Sigmoid colon (tissue), 7 donors: Measurements from ENCODE around the gene CNTN2. TPM values are rescaled to one million over a fixed set of nuclear protein-coding genes. Genes with fewer than 3 reads are reported as not detected.

Source experiments
- DNase-seq: peaks from one replicate; pipeline ENCODE4 v3.0.0-alpha.2; 2019
- H3K27ac ChIP-seq, 4 donors: fragments of 200-600 bp; sonication (generic); one replicate each; pipeline ENCODE4 v1.5.1; 2016 to 2019; ENCODE audit warnings: mild to moderate bottlenecking in 1 of 4
- H3K27me3 ChIP-seq, 3 donors: fragments of 200-600 bp; sonication (generic); one replicate each; pipeline ENCODE4 v1.5.1; 2019; ENCODE audit warnings: mild to moderate bottlenecking in 1 of 3
- H3K36me3 ChIP-seq, 4 donors: fragments of 200-600 bp; sonication (generic); one replicate each; pipeline ENCODE4 v1.5.1; 2016 to 2019
- H3K4me1 ChIP-seq, 4 donors: fragments of 200-600 bp; sonication (generic); one replicate each; pipeline ENCODE4 v1.5.1; 2017 to 2019
- H3K4me3 ChIP-seq, 4 donors: fragments of 200-600 bp; sonication (generic); one replicate each; pipeline ENCODE4 v1.5.1; 2017 to 2019; ENCODE audit warnings: mild to moderate bottlenecking in 2 of 4, moderate library complexity in 1 of 4
- H3K9me3 ChIP-seq, 4 donors: fragments of 200-600 bp in 3 of 4; sonication (generic) in 3 of 4; one replicate each; pipeline versions ENCODE4 v1.5.1 to v1.6.1; 2013 to 2019
- EP300 ChIP-seq, 4 donors: sonication (generic); formaldehyde crosslinking; IDR thresholded peaks; one replicate each; pipeline ENCODE4 v1.6.1; 2017; ENCODE audit warnings: antibody characterized with exemption in 4 of 4
- POLR2A ChIP-seq, 2 donors: fragments of 450-650 bp; IDR thresholded peaks; one replicate each; pipeline ENCODE4 v1.6.1; 2016; ENCODE audit warnings: antibody characterized with exemption in 2 of 2, mild to moderate bottlenecking in 2 of 2, moderate library complexity in 2 of 2
- POLR2AphosphoS5 ChIP-seq, 4 donors: sonication (generic); formaldehyde crosslinking; IDR thresholded peaks; one replicate each; pipeline ENCODE4 v1.6.1; 2017; ENCODE audit warnings: antibody characterized with exemption in 4 of 4
- WGBS, 2 donors: extraction: QIAGEN DNeasy Blood & Tissue Kit; methylation state at CpG; one replicate each; pipeline ENCODE4 v1.1.7; 2013; 5-methylcytosine and 5-hydroxymethylcytosine counted together
- intact Hi-C: fragments of 100-400 bp; cut with DNase I; formaldehyde crosslinking; loops from one replicate; pipeline ENCODE4 v1.15.1; 2023
- polyA plus RNA-seq, 3 donors: library from polyadenylated mRNA; stranded (reverse); fragments of 200-250 nt; gene quantifications; one replicate each; pipeline ENCODE4 v1.2.3, GENCODE V29; 2013
- total RNA-seq, 4 donors: library from RNA; depleted of rRNA; stranded (reverse); fragments of >200 nt; gene quantifications; one replicate each; pipeline ENCODE4 v1.1.0, GENCODE V29; 2016
- TF ChIP-seq, protein P1 (sequence below), 4 experiments: fragments of 450-650 bp in 3 of 4; fragments of 200-600 bp in 1 of 4; IDR thresholded peaks; one replicate each; pipeline ENCODE4 v1.5.1; 2016 to 2019; ENCODE audit warnings: antibody characterized with exemption in 4 of 4, mild to moderate bottlenecking in 3 of 4, moderate library complexity in 2 of 4
- donor health status: healthy with polysubstance abuse.
- donor health status: Bipolar disorder and iron deficiency.
- donor health status: healthy.

Gene CNTN2
- total and polyA plus RNA-seq, 7 donors = 0.46 to 4.4 (median 2.2) TPM; not detected in 1

- intact Hi-C loops = no loop called here
Measured at GRCh38 chr1:205038132-205038786, 4.8 kb upstream of the CNTN2 start.

DNA sequence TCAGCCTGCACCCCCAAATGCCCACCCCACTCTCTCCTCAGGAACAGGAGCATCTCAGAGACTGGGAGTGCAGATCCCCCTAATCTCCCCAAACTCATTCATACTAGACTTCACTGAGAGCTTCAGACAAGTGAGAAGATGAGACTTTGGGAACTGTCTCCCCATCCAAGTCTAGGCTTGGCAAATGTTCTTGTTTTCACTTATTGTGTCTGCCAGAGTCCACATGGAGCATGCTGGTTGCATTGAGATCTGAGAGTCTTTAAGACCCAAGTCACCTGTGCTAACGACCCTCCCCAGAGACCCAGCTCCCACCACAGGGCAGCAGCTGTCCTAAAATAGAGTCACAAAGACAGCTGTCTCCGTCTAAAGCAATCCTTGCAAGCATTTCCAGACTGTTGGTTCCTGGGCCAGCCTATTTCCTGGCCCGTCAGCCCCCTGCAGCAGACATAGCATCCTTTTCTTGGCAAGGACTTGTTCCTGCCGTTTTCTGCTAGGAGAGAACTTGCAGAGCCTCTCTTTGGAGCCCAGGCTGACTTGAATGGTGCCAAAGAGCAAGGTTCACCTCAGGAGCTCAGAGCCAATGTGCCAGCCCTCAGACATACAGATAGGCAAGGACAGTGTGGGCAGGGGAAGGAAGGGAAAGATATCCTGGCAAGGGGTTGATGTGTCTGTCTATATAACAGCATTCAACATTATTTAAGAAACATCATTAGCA, 1.9 kb upstream of the CNTN2 start:
- no peaks in the 10 kb centered on the region for H3K36me3 ChIP-seq
- peaks cover 0 to 11% (median 9%) of the 10 kb centered on the region in 4 donors for H3K4me1 ChIP-seq
- intact Hi-C loops = no loop called here
- no peak overlapping the region for H3K27ac ChIP-seq
- no peak for DNase-seq
- no peak for TF ChIP-seq POLR2A (IDR thresholded peaks at IDR 0.05)
- no peak for TF ChIP-seq EP300 (IDR thresholded peaks at IDR 0.05)
- TF ChIP-seq, protein P1, sequence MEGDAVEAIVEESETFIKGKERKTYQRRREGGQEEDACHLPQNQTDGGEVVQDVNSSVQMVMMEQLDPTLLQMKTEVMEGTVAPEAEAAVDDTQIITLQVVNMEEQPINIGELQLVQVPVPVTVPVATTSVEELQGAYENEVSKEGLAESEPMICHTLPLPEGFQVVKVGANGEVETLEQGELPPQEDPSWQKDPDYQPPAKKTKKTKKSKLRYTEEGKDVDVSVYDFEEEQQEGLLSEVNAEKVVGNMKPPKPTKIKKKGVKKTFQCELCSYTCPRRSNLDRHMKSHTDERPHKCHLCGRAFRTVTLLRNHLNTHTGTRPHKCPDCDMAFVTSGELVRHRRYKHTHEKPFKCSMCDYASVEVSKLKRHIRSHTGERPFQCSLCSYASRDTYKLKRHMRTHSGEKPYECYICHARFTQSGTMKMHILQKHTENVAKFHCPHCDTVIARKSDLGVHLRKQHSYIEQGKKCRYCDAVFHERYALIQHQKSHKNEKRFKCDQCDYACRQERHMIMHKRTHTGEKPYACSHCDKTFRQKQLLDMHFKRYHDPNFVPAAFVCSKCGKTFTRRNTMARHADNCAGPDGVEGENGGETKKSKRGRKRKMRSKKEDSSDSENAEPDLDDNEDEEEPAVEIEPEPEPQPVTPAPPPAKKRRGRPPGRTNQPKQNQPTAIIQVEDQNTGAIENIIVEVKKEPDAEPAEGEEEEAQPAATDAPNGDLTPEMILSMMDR (IDR thresholded peaks at IDR 0.05) = no peak
- no peak for TF ChIP-seq POLR2AphosphoS5 (IDR thresholded peaks at IDR 0.05)
- WGBS, 2 donors = 28 to 30% methylated on average over 4 of the region's 4 CpGs
- no peaks in the 10 kb centered on the region for H3K9me3 ChIP-seq
- H3K27me3 ChIP-seq = peaks cover 14 to 52% (median 32%) of the 10 kb centered on the region in 3 donors
- no peak overlapping the region for H3K4me3 ChIP-seq

More at GRCh38 chr1:205038132-205038786, 4.8 kb upstream of the CNTN2 start:
- DNase-seq = no peak
- Histone ChIP-seq H3K36me3 (no peaks in the 10 kb centered on the region), H3K4me3 (no peak overlapping the region), H3K27ac (no peak overlapping the region), H3K9me3 (no peaks in the 10 kb centered on the region), H3K4me1 (peaks cover 0 to 9% (median 7%) of the 10 kb centered on the region in 4 donors), H3K27me3 (peaks cover 5 to 23% (median 14%) of the 10 kb centered on the region in 3 donors)
- TF ChIP-seq POLR2AphosphoS5 (IDR thresholded peaks at IDR 0.05) = no peak
- no peak for TF ChIP-seq EP300 (IDR thresholded peaks at IDR 0.05)
- no peak for TF ChIP-seq POLR2A (IDR thresholded peaks at IDR 0.05)
- TF ChIP-seq, protein P1 (IDR thresholded peaks at IDR 0.05) = no peak
- 83 to 87% methylated on average over 6 of the region's 6 CpGs for WGBS, 2 donors

DNA sequence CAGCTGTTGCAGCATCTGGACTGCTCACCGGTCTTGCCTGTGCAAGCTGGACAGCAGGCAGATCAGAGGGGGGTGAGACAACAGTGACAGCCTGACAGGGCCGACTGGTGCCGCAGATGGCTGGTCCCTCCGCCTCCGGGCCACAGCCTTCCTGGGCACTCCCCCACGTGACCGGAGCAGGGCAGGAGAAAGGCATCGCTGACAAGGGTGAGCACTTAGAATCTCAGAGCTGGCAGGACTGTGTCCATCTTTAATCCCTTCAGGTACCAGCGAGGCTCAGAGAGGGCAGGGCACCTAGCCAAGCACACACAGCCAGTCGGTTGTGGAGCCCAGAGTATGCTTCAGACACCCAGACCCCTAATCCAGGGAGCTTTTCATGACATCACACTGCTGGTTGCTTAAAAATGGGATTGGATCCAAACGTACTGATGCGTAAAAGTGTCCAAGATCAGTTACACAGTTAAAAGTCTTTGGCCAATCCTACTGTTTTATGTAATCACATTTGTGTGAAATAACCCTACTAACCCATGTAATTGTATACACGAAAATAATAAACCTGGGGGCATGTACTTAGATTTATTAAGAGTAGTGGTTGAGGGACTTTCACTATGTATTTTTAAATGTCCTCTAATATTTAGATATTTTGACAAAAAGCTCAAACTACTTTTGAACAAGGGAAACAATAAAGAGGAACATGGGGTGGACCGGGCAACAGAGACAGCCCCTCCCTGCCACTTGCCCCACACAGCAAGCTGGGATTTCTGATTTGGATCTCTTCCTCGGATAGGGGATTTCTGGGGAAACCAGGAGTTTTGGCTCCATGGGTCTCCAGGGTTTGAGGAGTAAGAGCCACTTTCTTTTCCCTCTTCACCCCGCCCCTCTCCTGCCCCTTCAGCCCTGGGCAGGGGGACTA, 758 bp upstream of the CNTN2 start:
- no peak overlapping the region for H3K27ac ChIP-seq

GRCh38 chr1:205043866-205044265, 854 bp downstream of the CNTN2 start:
- Histone ChIP-seq H3K27me3 (peaks cover 14 to 75% (median 32%) of the 10 kb centered on the region in 3 donors), H3K36me3 (no peaks in the 10 kb centered on the region), H3K4me1 (peaks cover 0 to 11% (median 9%) of the 10 kb centered on the region in 4 donors), H3K4me3 (peak overlapping the region in 1 of 4 donors; percentile 29), H3K9me3 (no peaks in the 10 kb centered on the region), H3K27ac (no peak overlapping the region)
- DNase-seq = no peak
- WGBS, 2 donors = 34 to 41% methylated on average over 4 of the region's 4 CpGs
- TF ChIP-seq POLR2AphosphoS5 (IDR thresholded peaks at IDR 0.05) (no peak), POLR2A (IDR thresholded peaks at IDR 0.05) (no peak), EP300 (IDR thresholded peaks at IDR 0.05) (no peak)
- TF ChIP-seq, protein P1 (IDR thresholded peaks at IDR 0.05) = no peak
- intact Hi-C loops = no loop called here

More for the DNA sequence above, 758 bp upstream of the CNTN2 start:
- TF ChIP-seq EP300 (IDR thresholded peaks at IDR 0.05) (no peak), POLR2A (IDR thresholded peaks at IDR 0.05) (no peak), POLR2AphosphoS5 (IDR thresholded peaks at IDR 0.05) (no peak)
- TF ChIP-seq, protein P1 (IDR thresholded peaks at IDR 0.05) = no peak
- WGBS, 2 donors = 54 to 66% methylated on average over 16 of the region's 16 CpGs
- intact Hi-C loops = no loop called here
- Histone ChIP-seq H3K36me3 (no peaks in the 10 kb centered on the region), H3K27me3 (peaks cover 14 to 62% (median 32%) of the 10 kb centered on the region in 3 donors), H3K4me1 (peaks cover 0 to 11% (median 9%) of the 10 kb centered on the region in 4 donors), H3K9me3 (no peaks in the 10 kb centered on the region), H3K4me3 (peak overlapping the region in 2 of 4 donors; percentile 15 to 29)
- DNase-seq = no peak
